GM10847 (cell line): ENCODE results near the gene CDX1.

Source experiments
- POLR2A ChIP-seq: IDR thresholded peaks from 2 replicates; pipeline ENCODE4 v1.6.1; 2011; ENCODE audit not compliant: insufficient read length; ENCODE audit errors: extremely low read depth

CDX1 gene

GRCh38 chr5:150126199-150126920, 40.2 kb upstream of the CDX1 start:
- no peak for TF ChIP-seq POLR2A

DNA sequence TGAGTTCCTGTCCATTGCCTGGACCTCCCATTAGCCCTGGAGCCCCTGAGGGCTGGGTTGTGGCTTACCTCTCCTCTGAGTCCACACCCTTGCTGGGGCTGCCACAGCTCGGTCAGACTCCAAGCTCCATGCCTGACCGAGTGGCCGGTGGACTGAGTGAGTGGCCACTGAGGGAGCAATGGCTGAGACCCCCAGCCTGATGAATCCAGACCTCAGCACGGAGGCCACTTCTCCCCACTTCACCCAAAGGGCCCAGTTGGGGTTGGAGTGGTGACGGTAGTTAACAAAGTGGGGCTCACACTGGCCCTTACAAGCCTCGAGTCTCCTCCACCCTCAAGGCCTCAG, 39.7 kb upstream of the CDX1 start:
- TF ChIP-seq POLR2A = no peak

DNA sequence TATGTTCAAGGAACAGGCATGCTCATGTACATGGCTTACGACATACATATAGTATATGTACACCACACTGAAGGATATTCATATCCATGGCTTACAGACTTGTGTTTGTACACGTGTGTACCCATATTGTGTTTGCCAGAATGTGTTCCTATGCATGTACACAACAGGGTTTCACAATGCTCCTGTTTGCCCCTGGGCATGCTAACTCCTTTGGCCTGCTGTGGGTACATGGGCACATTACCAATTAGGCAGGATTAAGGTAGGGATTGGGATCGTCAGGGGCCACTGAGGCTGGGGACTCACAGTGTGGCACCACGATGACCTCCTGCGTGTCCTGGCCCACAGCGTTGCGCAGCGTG, 37.1 kb upstream of the CDX1 start:
- no peak for TF ChIP-seq POLR2A

DNA sequence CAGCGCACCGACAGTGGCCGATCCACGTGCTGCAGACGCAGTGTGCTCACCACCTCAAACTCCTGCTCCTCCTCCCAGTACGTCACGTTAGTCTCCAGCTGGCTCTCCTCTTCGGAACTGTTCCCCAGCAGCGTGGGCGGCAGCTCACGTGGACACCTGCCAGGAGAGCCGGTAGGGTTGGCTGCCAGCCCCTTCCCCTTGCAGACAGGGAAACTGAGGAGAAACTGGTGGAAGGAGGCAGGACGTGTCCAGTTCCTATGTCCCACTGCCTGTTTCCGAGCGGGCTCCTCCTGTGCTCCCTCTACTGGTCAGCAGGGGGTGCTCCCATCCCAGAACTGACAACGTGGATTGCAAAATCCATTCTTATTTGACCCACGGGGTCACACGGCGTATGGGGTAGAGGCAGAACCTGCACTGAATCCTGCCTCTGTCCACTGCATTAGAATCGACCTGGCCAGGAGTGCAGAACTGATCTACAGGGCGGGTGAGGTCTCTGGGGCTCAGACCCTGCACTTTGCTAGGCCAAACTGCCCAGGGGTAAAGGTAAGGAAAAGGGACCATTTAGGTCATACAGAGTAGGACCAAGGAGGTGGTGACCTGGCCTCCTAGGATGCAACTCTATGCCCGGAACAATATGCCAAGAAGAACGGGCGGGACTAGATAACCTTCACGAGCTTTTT, 36.6 kb upstream of the CDX1 start:
- no peak for TF ChIP-seq POLR2A

DNA sequence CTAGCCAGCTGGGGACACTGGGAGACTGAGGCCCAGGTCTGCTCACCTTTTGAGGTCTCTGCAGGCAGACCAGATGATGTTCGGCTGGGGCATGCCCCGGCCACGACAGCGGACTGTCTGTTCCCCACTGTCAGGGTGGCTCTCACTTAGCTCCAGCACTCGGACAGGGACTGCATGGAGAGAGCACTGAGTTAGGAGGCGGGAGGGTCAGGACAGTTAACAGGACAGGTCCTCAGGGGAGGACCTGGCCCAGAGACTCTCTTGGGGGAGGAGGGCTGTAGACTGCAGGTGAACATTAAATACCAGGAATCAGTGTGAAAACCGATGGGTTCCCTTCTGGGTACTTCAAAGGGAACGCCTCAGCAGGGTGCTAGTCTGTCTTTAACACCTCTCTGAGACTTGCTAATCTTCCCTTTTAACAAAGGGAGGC, 36.1 kb upstream of the CDX1 start:
- no peak for TF ChIP-seq POLR2A

- TF ChIP-seq POLR2A = no peak
Measured at GRCh38 chr5:150131461-150131860, 35.1 kb upstream of the CDX1 start.

- TF ChIP-seq POLR2A = no peak
Measured at GRCh38 chr5:150131978-150132694, 34.4 kb upstream of the CDX1 start.

DNA sequence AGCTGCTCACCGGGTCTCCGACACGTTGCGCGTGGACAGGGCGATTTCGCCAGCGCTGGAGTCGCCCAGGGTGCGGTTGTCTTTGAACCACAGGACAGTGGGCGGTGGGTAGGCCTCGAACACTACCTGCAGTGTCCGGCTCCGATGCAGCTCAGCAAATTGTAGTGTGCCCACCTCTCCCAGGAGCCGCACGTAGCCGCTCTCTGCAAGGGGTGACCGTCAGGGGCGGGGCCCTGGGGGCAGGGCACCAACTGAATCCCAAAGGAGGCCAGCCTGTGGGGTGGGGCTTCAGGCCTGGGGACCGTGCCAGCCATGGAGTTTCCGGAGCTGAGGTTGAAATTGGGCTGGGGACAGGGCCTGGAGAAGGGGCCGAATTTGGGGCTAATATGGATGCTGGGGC, 33.8 kb upstream of the CDX1 start:
- no peak for TF ChIP-seq POLR2A

DNA sequence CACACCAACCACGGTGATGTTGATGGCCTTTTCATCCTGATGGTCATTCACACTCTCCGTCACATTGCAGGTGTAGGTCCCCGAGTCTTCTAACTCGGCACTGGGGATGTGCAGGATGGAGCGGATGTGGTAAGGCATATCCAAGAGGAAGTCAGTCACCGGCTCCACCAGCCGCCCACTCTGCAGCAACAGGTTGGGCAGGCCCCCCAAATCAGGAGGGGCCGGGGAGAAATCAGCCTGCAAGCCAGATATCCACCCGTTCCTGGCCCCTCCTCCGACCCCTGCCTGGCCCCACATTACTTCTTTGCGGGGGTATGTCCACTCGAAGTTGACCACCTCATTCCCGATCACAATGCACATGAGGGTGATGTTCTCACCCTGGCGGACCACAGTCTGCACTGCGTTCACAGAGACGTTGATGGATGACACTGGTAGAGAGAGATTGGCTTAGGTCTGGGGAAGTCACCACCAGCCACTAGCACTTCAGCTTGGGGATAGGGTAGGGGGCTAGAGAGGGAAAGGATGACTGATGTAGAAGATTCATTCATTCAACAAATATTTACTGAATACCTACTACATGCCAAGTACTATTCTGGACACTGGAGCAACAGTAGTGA, 32.9 kb upstream of the CDX1 start:
- no peak for TF ChIP-seq POLR2A

DNA sequence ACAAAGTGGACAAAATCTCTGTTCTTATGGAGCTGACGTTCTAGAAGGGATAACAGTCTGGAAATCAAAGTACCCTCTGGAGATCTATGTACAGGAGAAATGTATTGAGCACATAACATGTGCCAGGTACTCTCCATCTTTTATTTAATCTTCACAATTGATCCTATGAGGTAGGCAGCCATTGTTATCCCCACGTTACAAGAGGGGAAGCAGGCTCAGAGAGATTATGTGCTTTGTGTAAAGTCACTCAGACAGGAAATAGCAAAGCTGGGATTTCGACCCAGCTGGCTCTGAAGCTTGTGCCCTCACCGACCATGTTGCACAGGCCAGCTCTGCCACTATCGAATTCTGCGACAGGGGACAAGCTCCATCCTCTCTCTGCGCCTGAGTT, 32.4 kb upstream of the CDX1 start:
- TF ChIP-seq POLR2A = no peak

DNA sequence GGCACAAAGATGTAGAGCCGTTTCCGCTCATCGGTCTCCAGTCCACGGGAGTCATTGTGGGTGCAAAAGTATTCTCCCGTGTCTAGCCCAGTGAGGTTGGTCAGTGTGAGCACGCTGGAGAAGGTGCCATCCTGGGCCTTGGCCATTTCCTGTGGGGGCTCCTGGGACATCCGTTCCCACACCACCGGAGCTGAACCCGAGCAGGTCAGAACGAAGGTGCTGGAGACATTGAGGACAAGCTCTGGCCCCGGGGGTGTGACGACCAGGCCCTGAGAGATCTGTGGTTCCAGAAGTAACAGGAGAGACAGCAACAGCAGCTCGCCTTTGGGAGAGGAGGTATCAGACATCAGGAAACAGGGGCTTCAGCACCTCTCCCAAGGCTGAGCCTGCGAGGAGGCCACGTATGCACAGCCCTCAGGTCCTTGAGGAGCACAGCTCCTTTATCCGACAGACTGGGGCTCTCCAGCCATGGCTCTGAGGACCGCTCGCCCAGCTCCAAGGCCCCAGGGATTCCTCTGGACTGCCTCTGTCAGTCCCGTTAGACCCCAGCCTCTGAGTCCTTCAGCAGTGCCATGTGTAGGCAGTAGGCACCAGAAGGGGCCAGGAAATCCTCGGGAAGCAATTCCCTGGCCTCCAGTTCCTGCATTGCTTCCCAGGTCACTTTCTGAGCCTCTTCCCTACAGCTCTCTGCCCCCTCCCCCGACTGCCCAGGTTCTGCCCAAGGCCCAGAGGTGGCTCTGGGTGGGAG, 30.8 kb upstream of the CDX1 start:
- TF ChIP-seq POLR2A = no peak

DNA sequence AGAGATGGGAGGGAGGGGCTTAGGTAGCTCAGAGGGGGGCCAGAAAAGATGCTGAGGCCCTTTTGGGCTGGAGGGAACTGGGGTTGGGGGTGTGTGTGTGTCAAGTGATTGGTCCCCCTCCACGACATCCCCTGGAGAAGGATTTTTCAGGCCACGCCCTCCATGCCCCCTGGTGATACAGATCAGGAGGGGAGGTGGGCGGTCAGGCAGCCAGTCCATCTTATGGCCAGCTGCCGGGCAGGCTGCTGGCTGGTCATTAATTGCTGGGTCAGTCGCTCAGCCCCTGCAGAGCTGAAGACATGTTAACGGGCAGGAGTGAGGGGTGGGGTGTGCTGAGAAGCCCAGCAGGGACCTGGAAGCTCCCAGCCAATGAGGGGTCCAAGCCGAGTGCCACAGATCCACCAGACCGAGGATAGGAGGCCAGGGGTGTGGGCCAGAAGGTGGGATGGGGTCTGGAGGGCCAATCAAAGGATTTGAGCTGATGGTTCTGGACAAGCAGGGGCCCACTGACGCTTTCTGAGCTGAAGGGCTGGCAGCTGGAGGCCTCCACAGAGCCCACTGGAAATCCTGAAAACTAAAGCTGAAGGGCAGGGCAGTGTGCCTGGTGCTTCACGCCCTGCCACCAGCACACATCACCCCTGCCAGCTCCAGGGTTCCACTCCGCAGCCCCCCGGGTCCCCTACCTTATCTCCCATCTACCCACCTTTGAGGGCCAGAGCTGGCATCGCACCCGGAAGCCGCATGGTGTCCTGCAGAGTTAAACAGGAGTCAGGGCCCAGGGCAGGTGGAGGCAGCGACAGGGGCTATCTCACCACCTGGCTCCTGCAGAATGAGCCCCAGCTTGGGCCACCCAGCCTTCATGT, 30.0 kb upstream of the CDX1 start:
- no peak for TF ChIP-seq POLR2A

- no peak for TF ChIP-seq POLR2A
Measured at GRCh38 chr5:150137168-150137957, 29.2 kb upstream of the CDX1 start.

DNA sequence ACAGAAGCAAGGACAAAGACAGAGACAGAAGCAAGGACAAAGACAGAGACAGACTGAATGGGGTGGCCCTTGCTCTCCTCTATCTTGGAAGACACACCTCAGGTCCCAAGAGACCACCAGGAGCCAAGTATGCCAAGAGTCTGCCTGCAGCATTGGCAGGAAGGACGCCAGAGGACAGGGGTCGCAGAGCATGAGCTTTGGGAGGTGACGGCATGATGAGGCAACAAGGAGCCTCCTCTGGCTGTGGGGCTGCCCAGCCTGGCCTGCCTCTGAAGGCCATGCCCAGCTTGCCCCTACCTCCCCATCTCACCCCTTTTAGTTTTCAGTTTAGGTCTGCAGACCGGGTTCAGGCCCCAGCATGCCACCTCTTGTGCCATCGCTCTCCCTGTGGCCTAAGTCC, 28.6 kb upstream of the CDX1 start:
- TF ChIP-seq POLR2A = no peak
